NCI-H82 treated with DMSO at 0.1 percent for 48 hours (cell line): ENCODE measurements around the gene MAST4.
A peak's percentile ranks its signal among the peaks of the same experiment; 100 is the strongest.
"Not testable (repeated sequence)": the region's sequence is repeated elsewhere in the genome, so short reads cannot be mapped to it uniquely, and the experiment has no call there.

Experiments used
- DNase-seq: peaks from one replicate; lab custom pipeline; 2025; ENCODE audit not compliant: unreplicated experiment; lab: John Stamatoyannopoulos, UW

Gene MAST4

DNA sequence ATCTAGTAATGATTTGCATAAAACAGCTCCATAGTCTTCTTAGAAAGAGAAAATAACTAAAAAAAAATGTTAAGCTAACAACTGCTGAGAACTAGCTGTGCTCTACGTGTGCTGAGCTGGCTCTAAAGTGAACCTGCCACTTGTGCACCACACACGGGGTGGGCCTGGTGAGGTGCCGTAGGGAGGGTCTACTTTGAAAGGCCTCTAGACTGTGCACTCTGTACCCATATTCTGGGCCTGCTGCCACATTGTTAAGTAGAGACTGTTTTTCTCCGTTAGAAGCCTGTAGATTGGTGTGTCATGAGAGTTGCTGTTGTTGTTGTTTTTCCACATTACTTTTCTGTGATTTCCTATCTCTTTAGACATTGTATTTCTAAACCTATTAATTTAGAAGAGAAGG, 506.5 kb downstream of the MAST4 start:
- no peak for DNase-seq

DNA sequence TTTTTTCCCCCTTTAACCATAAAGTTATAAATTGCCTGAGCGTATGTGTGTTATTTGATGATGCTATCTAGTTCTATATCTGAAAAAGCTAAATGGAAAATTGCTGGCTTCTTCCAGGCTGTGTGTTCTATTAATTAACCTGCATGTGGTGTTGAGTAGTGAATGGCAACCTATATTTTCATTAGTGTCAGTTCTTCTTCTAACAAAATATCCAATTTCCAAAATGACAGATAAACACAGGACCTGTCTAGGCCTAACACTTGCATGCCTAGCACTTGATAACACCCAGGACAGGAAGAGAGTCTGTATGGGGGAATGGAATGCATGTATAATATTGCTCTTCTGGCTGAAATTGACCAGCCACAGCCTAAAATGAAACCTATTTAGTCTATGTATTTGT, 508.7 kb downstream of the MAST4 start:
- no peak for DNase-seq

DNA sequence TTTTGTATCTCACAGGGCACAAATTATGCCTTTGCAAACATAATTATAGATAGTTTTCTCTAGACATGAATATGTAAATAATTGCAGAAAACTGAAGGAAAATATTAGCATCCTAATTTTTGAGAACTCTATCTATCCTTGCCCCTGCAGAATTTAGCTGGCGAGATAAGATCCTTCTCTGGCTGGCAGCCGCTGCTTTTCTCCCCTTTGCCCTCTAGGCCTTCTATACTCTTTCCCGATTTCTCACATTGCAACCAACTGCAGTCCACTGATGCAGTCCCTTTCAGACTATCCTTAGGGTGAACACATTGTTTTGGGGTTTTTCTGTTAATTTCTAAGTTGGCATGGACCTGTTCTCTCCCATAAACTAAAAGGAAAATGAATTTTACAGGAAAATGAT, 509.1 kb downstream of the MAST4 start:
- DNase-seq: no peak

DNA sequence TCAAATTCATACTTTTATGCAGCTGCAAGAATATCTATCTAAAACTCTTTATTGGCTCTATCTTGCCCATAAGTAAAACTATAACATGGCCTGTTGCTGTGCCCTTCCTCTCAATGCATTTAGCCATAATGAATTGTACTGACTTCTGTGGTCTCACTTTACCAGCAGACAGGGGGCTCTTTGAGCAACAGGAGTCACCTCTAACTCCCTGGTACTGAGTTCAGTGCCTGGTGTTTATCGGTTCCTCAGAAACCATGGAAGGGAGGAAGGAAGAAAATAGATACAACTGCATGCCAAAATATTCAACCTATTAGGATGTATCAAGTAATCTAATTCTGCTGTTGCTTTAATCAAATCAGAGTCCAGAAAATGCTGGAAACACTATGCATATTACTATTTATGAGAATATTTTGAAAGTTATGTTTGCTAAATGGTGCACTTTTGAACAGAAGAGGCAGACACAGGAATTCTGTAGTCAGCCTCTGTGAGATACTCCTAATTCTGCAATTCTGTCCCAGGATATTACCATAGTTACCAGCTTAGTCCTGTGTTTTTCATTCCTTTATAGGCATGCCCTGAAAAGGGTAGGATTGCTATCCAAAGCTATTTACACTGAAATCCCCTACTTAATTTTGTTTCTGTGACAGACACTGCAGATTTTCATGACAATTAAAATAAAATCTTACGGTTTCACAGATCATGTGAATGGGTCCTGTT, 510.6 kb downstream of the MAST4 start:
- no peak for DNase-seq

DNA sequence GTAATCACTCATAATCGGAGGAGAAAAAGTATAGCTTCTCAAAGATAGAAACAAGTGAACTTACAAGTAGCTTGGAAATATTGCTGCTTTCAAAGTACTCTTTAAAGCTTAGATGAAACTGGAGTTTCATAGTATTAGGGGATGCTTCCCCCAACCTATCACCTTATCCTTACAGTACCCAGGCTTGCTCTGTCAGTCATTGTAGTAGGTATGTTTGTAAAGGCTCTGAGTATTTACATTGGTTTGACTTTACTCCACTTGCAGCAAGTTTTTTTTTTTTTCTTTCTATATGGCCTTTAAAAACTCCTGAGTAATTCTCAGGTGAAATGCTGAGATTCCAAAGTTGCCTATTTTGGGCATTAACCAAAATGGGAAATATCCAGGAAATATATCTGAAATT, 515.6 kb downstream of the MAST4 start:
- no peak for DNase-seq

DNA sequence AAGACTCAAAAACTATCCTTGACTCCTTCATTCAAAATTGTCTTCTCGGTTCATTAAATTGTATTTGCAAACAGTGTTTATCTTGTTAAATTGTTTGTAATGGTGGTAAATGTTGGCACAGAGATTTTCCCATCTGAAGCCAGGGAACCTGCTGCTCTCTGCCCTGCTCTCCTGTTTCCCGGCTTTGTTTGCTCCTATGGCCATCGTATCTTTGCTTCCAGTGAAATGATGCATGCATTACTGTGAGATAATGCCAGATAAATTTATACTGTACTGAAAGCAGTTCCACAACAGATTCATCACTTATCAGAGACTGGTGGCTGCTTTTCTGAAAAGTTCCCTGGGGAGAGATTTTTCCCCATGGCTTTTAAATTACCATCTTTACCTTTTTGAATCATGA, 519.1 kb downstream of the MAST4 start:
- no peak for DNase-seq

DNA sequence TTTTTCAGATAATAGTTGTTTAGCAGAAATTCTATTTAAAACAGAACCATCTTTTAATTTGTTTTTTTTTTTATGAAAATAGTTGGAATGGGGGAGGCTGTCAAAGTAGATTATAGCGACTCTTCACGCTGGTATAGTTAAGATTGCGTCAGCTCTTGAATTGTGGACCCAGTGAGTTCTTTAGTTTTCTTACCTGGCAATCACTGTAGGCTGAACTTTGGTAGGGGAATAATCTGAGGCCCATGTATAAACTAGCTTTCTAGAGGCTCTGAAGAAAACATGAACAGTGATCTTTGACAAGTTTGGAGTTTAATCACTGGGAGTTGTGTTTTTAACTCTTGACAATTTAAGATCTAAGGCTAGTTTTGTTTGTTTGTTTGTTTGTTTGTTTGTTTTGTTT, 519.6 kb downstream of the MAST4 start:
- DNase-seq: no peak

DNA sequence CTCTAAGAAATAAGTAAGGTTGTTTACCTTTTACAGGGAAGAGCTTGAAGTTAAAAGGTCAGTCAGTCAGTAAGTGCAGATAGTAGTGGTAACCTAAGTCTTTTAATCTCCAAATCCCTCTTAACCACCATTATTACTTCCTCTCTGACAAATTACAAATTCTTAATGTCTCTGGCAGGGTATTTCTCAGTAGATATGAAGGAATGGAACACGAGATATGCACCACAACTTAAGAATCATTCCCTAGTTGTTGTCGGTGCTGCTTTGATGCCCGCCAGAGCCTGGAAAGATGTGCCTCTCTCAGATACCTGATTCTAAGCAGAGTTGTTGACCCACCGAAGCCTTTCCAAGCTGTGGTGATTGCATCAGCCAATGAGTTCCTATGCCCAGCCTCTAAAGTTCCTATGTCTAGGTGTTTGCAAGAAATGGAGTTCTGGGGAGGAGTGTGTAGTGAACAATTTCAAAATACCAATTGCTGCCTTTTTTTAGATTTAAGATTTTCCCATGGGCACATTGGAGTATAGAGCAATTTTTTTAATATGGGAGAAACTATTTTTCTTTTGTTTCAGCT, 521.9 kb downstream of the MAST4 start:
- peak; percentile 38 for DNase-seq

DNA sequence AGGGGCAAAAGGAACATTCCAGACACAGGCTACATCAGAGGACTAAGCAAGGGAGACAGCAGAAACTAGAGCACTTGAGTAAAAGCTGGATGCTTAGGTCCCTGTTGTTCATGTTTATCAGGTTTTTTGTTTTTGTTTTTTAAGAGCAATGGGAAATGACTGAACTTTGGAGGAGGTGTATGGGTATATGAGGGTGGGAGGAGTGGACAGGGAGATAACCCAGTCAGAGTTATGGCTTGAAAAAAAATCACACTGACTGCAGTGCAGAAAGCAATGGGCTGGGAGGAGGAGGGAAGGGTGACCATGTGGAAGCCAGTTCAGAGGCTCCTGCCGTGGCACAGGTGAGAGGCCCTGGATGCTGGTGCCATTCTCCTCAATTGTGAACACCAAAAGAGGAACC, 522.8 kb downstream of the MAST4 start:
- DNase-seq: no peak

DNA sequence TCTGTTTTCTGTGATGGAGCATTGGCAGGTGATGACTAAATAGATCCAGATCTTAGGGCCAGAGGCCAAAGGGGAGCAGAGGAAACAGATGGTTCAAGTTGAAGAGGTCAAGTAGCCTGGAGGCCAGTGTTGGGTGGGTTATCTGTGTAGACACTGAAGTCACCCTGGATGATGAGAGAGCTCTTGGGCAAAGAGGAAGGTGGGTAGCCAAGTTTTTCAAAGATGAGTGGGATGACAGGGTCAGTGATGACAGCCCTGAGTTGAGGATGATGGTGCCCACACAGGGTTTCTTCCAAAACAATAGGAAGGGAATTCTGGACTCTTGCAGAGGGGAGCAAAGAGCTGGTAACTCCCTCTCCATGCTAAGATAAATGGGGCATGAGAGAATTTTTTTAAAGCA, 523.8 kb downstream of the MAST4 start:
- DNase-seq: no peak

DNA sequence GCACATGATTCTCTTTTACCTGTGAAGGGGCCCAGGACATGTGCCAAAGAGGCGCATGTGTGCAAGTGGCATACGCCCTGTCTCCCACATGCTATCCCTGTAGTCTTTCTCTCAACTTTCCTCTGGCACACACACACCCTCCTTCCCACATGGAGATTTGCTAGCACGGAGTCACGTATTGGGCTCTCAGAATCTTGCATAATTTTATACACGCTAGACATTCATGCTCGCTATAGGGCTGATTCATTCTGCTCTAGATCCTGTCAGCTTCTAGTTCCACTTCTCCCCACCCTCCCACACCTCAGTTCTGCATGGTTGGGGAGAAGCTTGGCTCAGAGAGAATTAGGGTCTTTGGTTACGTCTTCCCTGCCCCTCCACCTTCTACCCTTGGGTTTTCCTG, 527.6 kb downstream of the MAST4 start:
- no peak for DNase-seq

DNA sequence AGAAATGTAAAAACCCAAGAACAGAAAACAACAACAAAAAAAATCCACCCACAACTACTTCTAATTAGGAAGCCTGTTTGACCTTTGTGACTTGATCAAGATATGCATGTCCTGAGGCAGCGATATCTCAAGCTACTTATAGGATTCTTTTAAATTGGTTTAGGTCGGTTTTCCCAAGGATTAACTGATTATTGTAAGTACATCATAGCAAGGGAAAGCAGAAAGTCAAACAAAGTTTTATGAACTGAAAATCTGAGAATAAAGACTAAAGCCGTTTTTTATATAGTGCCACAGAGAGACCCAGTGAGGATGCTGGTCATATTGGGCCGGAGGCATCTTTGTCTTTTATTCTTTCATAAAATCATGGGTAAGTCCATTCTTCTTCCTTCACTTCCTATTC, 528.4 kb downstream of the MAST4 start:
- peak; percentile 65 for DNase-seq

DNA sequence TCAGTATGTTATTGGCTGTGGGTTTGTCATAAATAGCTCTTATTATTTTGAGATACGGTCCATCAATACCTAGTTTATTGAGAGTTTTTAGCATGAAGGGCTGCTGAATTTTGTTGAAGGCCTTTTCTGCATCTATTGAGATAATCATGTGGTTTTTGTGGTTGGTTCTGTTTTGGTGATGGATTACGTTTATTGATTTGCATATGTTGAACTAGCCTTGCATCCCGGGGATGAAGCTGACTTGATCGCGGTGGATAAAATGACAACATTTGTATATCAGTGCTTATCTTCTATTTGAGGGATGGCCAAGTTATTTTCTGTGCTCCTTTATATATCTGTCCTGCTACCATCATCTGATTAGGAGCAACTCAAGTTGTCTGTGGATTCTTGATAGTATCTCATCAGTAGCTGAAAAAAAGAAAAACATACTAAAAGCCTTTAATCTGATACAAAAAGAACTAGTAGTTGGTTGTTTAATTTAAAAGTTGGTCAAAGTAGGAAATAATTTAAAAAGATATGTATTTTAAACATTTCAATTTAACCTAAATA, 531.2 kb downstream of the MAST4 start:
- not testable (repeated sequence) for DNase-seq

DNA sequence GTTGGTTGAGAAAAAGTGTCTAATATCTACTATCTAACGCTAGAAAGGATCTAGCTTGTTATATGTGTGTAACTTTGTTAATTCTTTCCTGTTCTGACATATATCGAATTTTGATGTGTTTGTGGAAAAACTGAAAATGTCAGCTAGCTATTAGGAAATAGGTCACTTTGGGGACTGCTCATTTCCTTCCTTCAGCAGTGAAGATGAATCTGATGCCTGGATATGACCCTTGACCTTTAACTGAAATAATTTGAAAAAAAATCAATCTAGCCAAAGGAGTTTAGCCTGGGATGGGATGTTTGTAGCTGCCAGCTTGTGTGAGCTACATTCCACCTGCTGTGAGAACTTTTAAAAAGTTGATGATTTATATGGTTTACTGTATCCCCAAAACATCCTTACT, 533.6 kb downstream of the MAST4 start:
- DNase-seq: no peak

DNA sequence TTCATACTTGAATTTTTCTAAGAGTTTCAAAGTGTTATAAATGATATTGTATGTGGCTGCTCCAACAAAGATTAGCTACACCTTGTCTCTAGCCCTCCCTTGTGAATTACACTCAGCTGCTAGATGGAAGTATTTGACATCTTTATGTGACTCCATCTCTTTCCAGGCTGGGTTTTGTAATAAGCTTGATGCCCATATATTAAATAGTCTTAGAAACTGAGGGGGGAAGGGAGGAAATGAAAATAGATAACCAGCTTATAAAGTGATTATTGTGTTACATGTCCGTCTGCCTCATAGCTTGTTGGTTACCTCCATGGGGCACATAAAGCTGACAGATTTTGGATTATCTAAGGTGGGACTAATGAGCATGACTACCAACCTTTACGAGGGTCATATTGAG, 537.0 kb downstream of the MAST4 start:
- DNase-seq: no peak

DNA sequence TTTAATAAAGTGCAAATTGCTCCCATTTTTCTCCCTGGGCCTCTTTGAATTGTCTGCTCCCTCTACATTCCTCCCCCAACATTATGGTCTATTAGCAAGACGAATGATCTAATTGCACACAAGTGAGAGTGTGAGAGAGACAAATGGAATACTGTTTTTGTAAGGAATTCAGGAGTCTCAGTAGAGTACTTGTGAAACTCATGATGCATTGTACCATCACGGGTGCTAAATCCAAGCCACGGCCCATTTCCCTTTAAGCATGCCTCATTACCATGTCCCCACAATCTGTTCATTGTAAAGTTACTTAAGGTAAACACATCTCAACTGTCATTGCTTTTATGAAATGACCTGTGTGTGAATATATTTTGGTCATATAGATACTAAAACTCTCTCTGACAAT, 537.6 kb downstream of the MAST4 start:
- DNase-seq: no peak

DNA sequence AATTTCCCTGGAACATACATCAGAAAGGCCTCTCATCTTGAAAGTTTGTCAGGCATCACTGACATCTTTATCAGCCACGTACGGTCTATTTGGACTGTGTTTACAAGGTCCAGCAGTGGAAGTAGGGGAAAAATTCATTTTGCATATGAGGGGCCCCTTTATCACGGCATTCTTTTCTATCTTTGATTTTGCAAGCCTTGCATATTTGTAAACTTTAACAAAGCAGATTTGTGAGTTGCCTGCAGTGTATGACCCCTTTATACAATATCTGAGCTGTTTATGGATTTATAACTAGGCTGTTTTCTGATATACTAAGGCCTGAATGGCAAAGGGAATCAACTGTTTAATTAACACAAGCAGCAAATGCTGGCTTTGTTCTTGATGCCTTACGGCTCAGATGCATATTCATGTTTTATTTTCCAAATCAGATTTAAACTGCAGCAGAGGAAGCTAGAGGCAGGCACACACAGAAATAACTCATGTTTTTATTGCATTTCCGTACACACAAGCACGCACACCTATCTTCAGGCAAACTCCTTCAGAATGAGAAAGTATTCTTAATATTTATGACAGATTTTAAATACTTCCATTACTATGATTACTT, 539.3 kb downstream of the MAST4 start:
- no peak for DNase-seq

DNA sequence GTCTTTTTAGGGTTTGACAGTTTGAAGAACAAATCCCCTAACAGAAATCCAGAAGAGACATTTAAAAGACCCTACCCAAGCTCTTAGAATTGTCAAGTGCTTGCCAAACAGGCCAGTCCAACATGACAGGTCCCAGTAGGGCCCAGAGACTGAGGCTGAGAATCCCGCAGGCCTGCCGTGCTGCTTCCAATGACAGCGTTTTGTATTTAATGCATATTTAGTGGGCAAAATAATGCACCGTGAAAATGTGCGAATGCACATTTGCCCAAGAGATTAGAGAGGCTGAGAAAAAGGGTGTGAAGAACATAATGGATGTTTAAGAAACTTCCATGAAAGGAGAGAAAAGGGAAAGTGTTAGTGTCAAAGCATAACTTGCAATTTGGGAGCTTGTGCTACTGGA, 542.8 kb downstream of the MAST4 start:
- no peak for DNase-seq

DNA sequence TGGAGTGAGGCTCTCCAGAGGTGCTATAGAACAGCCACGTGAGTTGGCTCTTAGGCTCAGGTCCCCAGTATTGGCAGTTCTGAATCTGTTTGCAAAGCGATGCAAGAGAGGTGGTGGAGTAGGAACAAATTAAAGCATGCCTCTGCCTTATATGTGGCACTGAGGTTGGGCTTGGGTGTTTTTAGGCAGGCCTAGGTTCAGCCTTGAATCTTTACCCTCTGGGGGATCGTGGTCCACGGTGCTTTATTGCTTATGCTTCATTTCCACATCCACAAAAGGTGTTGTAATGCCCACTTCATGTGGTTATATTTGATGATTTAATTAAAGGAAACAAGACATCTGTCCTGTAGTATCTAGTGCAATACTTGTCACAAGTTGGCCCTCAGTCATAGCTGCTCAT, 544.2 kb downstream of the MAST4 start:
- no peak for DNase-seq

DNA sequence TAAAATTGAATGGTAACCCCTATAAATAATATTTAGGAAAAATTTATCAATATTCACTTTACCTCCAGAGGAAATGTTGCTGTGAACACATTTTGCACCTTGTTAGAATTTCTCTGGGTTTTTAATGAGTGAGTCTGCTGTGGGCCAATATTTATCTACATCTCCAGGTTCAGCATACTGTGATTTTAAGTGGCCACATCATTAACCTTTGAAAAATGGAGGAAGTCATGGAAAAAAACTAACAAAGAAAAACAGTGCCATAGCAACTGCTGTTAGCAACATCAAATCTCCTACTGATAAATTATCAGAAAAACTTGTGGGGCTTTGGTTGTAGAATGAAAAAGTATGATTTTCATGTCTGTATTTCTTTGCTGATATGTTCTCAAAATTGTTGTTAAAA, 545.5 kb downstream of the MAST4 start:
- DNase-seq: no peak

DNA sequence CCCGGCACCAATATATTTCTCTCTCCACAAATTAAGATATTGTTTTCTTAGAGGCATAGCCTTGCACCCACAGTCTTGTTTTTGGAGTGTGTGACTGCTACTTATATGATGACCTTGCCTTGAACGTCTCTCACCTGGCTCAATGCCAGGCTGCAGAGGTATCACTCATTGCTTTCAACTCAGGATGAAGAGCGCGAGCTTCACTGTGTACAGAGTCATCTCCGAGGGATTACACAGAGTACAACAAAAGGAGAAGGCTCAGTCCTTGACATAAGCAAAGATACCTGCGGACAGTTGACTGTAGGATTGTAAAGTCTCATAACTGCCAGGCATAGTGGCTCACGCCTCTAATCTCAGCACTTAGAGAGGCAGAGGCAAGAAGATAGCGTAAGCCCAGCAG, 546.6 kb downstream of the MAST4 start:
- DNase-seq: no peak

DNA sequence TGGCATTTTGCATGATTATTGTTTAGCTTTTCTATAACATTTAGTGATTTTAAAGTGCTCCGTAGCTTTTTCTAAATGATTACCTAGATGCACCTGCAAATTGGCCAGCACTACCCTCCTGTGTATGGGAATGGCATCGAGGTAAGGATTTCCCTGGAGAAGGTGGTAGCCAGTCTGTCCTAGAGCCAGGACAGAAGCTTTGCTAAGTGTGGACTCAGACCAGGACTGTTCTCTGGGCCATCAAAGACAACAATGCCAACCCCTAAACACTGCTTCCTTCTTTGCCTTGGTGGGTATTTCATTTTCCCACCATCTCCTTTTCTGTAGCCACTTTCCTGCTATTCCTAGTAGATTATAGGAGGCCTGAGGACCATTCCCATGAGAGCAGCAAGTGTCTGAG, 547.4 kb downstream of the MAST4 start:
- no peak for DNase-seq
